Heart right ventricle (tissue), 16 donors: ENCODE data around the gene CSTF1. TPM values are rescaled to one million over a fixed set of nuclear protein-coding genes. Genes with fewer than 3 reads are reported as not detected.

Experiments used
- ATAC-seq, 8 donors: fragments of 200-7000 bp; cut with Tn5 transposase; one replicate each; pipeline ENCODE4 v1.9.1; 2020; ENCODE audit warnings: mild to moderate bottlenecking in 8 of 8, moderate library complexity in 8 of 8, moderate number of reproducible peaks in 1 of 8
- DNase-seq, 2 donors: peaks; one replicate each; pipeline ENCODE4 v3.0.0-alpha.2; 2020
- H3K27ac ChIP-seq, 10 donors: fragments of 200-600 bp; sonication (generic) in 2 of 10; one replicate each; pipeline versions ENCODE4 v1.5.0 to v1.8.0; 2020 to 2022; ENCODE audit warnings: mild to moderate bottlenecking in 3 of 10
- H3K27me3 ChIP-seq, 7 donors: fragments of 200-600 bp; one replicate each; pipeline ENCODE4 v1.8.0; 2021 to 2022; ENCODE audit warnings: mild to moderate bottlenecking in 2 of 7
- H3K36me3 ChIP-seq, 9 donors: fragments of 200-600 bp; sonication (generic) in 1 of 9; one replicate each; pipeline versions ENCODE4 v1.5.0 to v1.8.0; 2020 to 2022; ENCODE audit warnings: mild to moderate bottlenecking in 2 of 9
- H3K4me1 ChIP-seq, 9 donors: fragments of 200-600 bp; sonication (generic) in 1 of 9; one replicate each; pipeline versions ENCODE4 v1.5.0 to v1.8.0; 2020 to 2022; ENCODE audit warnings: mild to moderate bottlenecking in 4 of 9
- H3K4me3 ChIP-seq, 10 donors: fragments of 200-600 bp; sonication (generic) in 2 of 10; one replicate each; pipeline versions ENCODE4 v1.5.0 to v1.8.0; 2020 to 2022; ENCODE audit warnings: mild to moderate bottlenecking in 7 of 10, moderate library complexity in 2 of 10
- H3K9me3 ChIP-seq, 11 donors: fragments of 200-600 bp in 10 of 11; sonication (generic) in 2 of 11; one replicate each; pipeline versions ENCODE4 v1.5.0 to v1.8.0; 2013 to 2022; ENCODE audit warnings: mild to moderate bottlenecking in 2 of 11, control low read depth in 1 of 11, moderate library complexity in 1 of 11
- CTCF ChIP-seq, 9 donors: fragments of 200-600 bp; sonication (generic) in 2 of 9; IDR thresholded peaks; one replicate each; pipeline versions ENCODE4 v1.5.0 to v1.8.0; 2021 to 2022; ENCODE audit warnings: antibody characterized with exemption in 9 of 9, mild to moderate bottlenecking in 5 of 9, moderate library complexity in 1 of 9
- WGBS, 2 donors: extraction: QIAGEN DNeasy Blood & Tissue Kit; methylation state at CpG; one replicate each; pipeline ENCODE4 v1.1.7; 2013; ENCODE audit warnings: inconsistent platforms in 1 of 2; 5-methylcytosine and 5-hydroxymethylcytosine counted together
- intact Hi-C, 10 donors: fragments of 100-400 bp; cut with DNase I; formaldehyde crosslinking; loops; one replicate each; pipeline versions ENCODE4 v1.11.1 to v1.14.2; 2022
- polyA plus RNA-seq, 2 donors: library from polyadenylated mRNA; stranded (reverse); fragments of 200-250 nt; gene quantifications; one replicate each; pipeline ENCODE4 v1.2.3, GENCODE V29; 2013
- total RNA-seq, 10 donors: library from RNA; stranded (reverse); fragmentation: NEBNext Ultra II Directional in 3 of 10; extraction: Animal tissue kit (Norgen Biotek cat#: 25700) in 3 of 10; gene quantifications; one replicate each; pipeline versions ENCODE4 v1.2.1 to v1.2.4, GENCODE V29; 2021 to 2023
- donor health status: Arrhythmogenic right ventricular cardiomyopathy.
- donor health status: ischemic (EF 13 %, LVEDD 7.1; RV severe dilation, severe dysfunction).
- donor health status: healthy with polysubstance abuse.
- donor health status: DM: no; HTN: yes; CAD: no.
- donor health status: DM: no; HTN: no; CAD: no.
- donor health status: ischemic (EF 25% LVEDD 6.9; RV normal size, moderate dysfunction).
- donor health status: ischemic (EF 25% LVEDD 5.7; RV mildly dilated, moderate dysfunction).
- donor health status: healthy.
- donor health status: DM: yes; HTN: yes; CAD: no.
- donor health status: Ischemic cardiomyopathy.
- donor health status: ischemic (EF 35%, LVEDD 5.7; RV mildly dilated, moderate dysfunction).
- donor health status: nonischemic (EF 11% LVEDD 7.7; RV severe dilation, severe dysfunction).
- donor health status: DM: yes; HTN: yes; CAD: no.
- donor health status: PGD.
- donor health status: ischemic (EF 29% LVEDD 5.4; RV normal size, mild dysfunction).
- donor health status: nonischemic (EF 23%, LVEDD 6.1; RV moderate dilation, normal function).

The CSTF1 gene
- total and polyA plus RNA-seq, 12 donors, result 3.7 to 23.7 (median 20.7) TPM

- no peaks in the 10 kb centered on the region for H3K9me3 ChIP-seq
- DNase-seq (peak; percentile 87 to 90), ATAC-seq (peak; percentile 93 to 99 (median 96))
- H3K27ac ChIP-seq, result peak within 1 kb of the TSS; percentile 72 to 97 (median 91)
- 1% methylated on average over 51 to 63 of the region's 63 CpGs for WGBS, 2 donors
- H3K4me3 ChIP-seq, result peak within 1 kb of the TSS; percentile 72 to 95 (median 90)
- intact Hi-C loops, result loop anchor here in 3 of 10 donors (1.0 to 5.0 kb wide), 3 partner anchors 34 kb away; partner anchors contain the start of genes AURKA (in 3 of the 3) and CSTF1 (in 3 of the 3)
- peaks cover 0 to under 1% (median 0%) of the 10 kb centered on the region in 7 donors for H3K27me3 ChIP-seq
- peaks cover 0 to 29% (median 0%) of the 10 kb centered on the region in 9 donors for H3K36me3 ChIP-seq
- peaks cover 7 to 46% (median 34%) of the 10 kb centered on the region in 9 donors for H3K4me1 ChIP-seq
- TF ChIP-seq CTCF (IDR thresholded peaks at IDR 0.05), result no peak
Observed at GRCh38 chr20:56358600-56359211, 33.7 kb upstream of the CSTF1 start, which contains the start of gene FAM210B. FAM210B (plus strand) TSS chr20:56358974; CDS start chr20:56359006, 32 bp downstream.

- no peak for TF ChIP-seq CTCF (IDR thresholded peaks at IDR 0.05)
- peak; percentile 39 to 61 for DNase-seq
- peak; percentile 41 to 72 (median 60) for ATAC-seq
- WGBS, 2 donors, result 2 to 3% methylated on average over 51 of the region's 51 CpGs
- peak overlapping the region; percentile 72 to 97 (median 91) for H3K27ac ChIP-seq
- H3K4me3 ChIP-seq, result peak overlapping the region; percentile 72 to 95 (median 90)
- intact Hi-C loops, result loop anchor here in 3 of 10 donors (2.0 to 5.0 kb wide), 3 partner anchors 33 to 38 kb away; partner anchors contain the start of genes AURKA (in 2 of the 3) and CSTF1 (in 2 of the 3)
- peaks cover 0 to 36% (median 0%) of the 10 kb centered on the region in 9 donors for H3K36me3 ChIP-seq
- no peaks in the 10 kb centered on the region for H3K27me3 ChIP-seq
- peaks cover 7 to 50% (median 34%) of the 10 kb centered on the region in 9 donors for H3K4me1 ChIP-seq
- no peaks in the 10 kb centered on the region for H3K9me3 ChIP-seq
Observed at GRCh38 chr20:56359212-56360132, 33.0 kb upstream of the CSTF1 start.

GRCh38 chr20:56360133-56360907 is 32.1 kb upstream of the CSTF1 start:
- no peaks in the 10 kb centered on the region for H3K9me3 ChIP-seq
- H3K36me3 ChIP-seq, result peaks cover 0 to 44% (median 4%) of the 10 kb centered on the region in 9 donors
- H3K27me3 ChIP-seq, result no peaks in the 10 kb centered on the region
- peak in 6 of 8 donors; percentile 0 to 19 (median 7) for ATAC-seq
- peak overlapping the region in 9 of 10 donors; percentile 72 to 95 (median 91) for H3K4me3 ChIP-seq
- peak overlapping the region in 9 of 10 donors; percentile 75 to 97 (median 92) for H3K27ac ChIP-seq
- 57 to 65% methylated on average over 14 of the region's 14 CpGs for WGBS, 2 donors
- intact Hi-C loops, result loop anchor here in 1 of 10 donors (5.0 kb wide), 1 partner anchor 37 kb away; no protein-coding TSS in a partner anchor
- DNase-seq, result no peak
- TF ChIP-seq CTCF (IDR thresholded peaks at IDR 0.05), result no peak
- peaks cover 7 to 50% (median 34%) of the 10 kb centered on the region in 9 donors for H3K4me1 ChIP-seq
